Neural cell (in vitro differentiated cells): ENCODE measurements around the gene WDR93. TPM values are rescaled to one million over a fixed set of nuclear protein-coding genes. Genes with fewer than 3 reads are reported as not detected.

Experiments used
- H2AFZ ChIP-seq: fragments of 200-600, 300-800 bp; sonication (generic), shearing (Covaris generic); 2 replicates; pipeline ENCODE4 v1.6.0; 2014; ENCODE audit warnings: low read depth, mild to moderate bottlenecking, antibody characterized with exemption, low read length, moderate library complexity
- H3F3A ChIP-seq: fragments of 200-600 bp; shearing (Covaris generic); 2 replicates; pipeline ENCODE4 v1.6.1; 2016; ENCODE audit warnings: mild to moderate bottlenecking, moderate library complexity, mixed read lengths, antibody characterized with exemption, low read length; ENCODE audit not compliant: insufficient read depth, poor library complexity, severe bottlenecking
- H3K27ac ChIP-seq: fragments of 200-600, 300-800 bp; sonication (generic), shearing (Covaris generic); 2 replicates; pipeline ENCODE4 v1.5.1; 2014; ENCODE audit warnings: mild to moderate bottlenecking, low read length, moderate library complexity
- H3K27me3 ChIP-seq: fragments of 300-800, 200-600 bp; sonication (generic), shearing (Covaris generic); 2 replicates; pipeline ENCODE4 v1.6.0; 2014; ENCODE audit warnings: mild to moderate bottlenecking, low read depth, low read length, moderate library complexity; ENCODE audit not compliant: insufficient read depth
- H3K36me3 ChIP-seq: fragments of 300-800, 200-600 bp; sonication (generic), shearing (Covaris generic); 2 replicates; pipeline ENCODE4 v1.5.1; 2014; ENCODE audit warnings: mild to moderate bottlenecking, antibody characterized with exemption, low read length, moderate library complexity; ENCODE audit not compliant: insufficient read depth
- H3K4me2 ChIP-seq: fragments of 300-800, 200-600 bp; sonication (generic), shearing (Covaris generic); 2 replicates; pipeline ENCODE4 v1.6.0; 2014; ENCODE audit warnings: mild to moderate bottlenecking, low read length
- H3K4me3 ChIP-seq: fragments of 300-800, 200-600 bp; sonication (generic), shearing (Covaris generic); 2 replicates; pipeline ENCODE4 v1.5.1; 2014; ENCODE audit warnings: mild to moderate bottlenecking, low read length, moderate library complexity
- H3K79me2 ChIP-seq: fragments of 200-600 bp; shearing (Covaris generic); replicated peaks from 2 replicates; pipeline ENCODE4 v1.6.0; 2014; ENCODE audit warnings: mild to moderate bottlenecking, low read length, moderate library complexity; ENCODE audit not compliant: insufficient read depth
- H3K9ac ChIP-seq: fragments of 300-800, 200-600 bp; sonication (generic), shearing (Covaris generic); 2 replicates; pipeline ENCODE4 v1.6.1; 2016; ENCODE audit warnings: mild to moderate bottlenecking, low read length, mixed read lengths
- H3K9me2 ChIP-seq: fragments of 200-600 bp; shearing (Covaris generic); 2 replicates; pipeline ENCODE4 v1.6.1; 2016; ENCODE audit warnings: mild to moderate bottlenecking, low read length, mixed read lengths; ENCODE audit not compliant: insufficient read depth
- H3K9me3 ChIP-seq: fragments of 200-600, 300-800 bp; sonication (generic), shearing (Covaris generic); 2 replicates; pipeline ENCODE4 v1.6.1; 2016; ENCODE audit warnings: mild to moderate bottlenecking, mixed run types, low read length, moderate library complexity, mixed read lengths
- H4K20me1 ChIP-seq: fragments of 200-600 bp; shearing (Covaris generic); 2 replicates; pipeline ENCODE4 v1.6.1; 2016; ENCODE audit warnings: mild to moderate bottlenecking, mixed run types; ENCODE audit not compliant: insufficient read depth
- EP300 ChIP-seq: fragments of 450-650 bp; conservative IDR thresholded peaks from 2 replicates; pipeline ENCODE4 v1.6.1; 2014; ENCODE audit warnings: antibody characterized with exemption, mild to moderate bottlenecking, moderate library complexity; ENCODE audit not compliant: poor library complexity, severe bottlenecking
- EZH2 ChIP-seq: fragments of 200-600, 300-800 bp; shearing (Covaris generic), sonication (generic); IDR thresholded peaks from 2 replicates; pipeline ENCODE4 v1.6.1; 2014; ENCODE audit warnings: antibody characterized with exemption, low read length, borderline replicate concordance, mild to moderate bottlenecking; ENCODE audit not compliant: insufficient read depth, poor library complexity, severe bottlenecking
- MXI1 ChIP-seq: fragments of 450-650 bp; conservative IDR thresholded peaks from 2 replicates; pipeline ENCODE4 v1.6.1; 2014; ENCODE audit warnings: antibody characterized with exemption, mild to moderate bottlenecking; ENCODE audit not compliant: poor library complexity, severe bottlenecking
- POLR2AphosphoS5 ChIP-seq: IDR thresholded peaks from 2 replicates; pipeline ENCODE4 v1.6.1; 2012
- RAD21 ChIP-seq: fragments of 450-650 bp; conservative IDR thresholded peaks from 2 replicates; pipeline ENCODE4 v1.6.1; 2014; ENCODE audit warnings: antibody characterized with exemption, mild to moderate bottlenecking, moderate library complexity
- REST ChIP-seq: IDR thresholded peaks from 2 replicates; pipeline ENCODE4 v1.6.1; 2012; ENCODE audit warnings: borderline replicate concordance
- SMC3 ChIP-seq: fragments of 450-650 bp; conservative IDR thresholded peaks from 2 replicates; pipeline ENCODE4 v1.6.1; 2014; ENCODE audit warnings: antibody characterized with exemption, mild to moderate bottlenecking, moderate library complexity; ENCODE audit not compliant: poor library complexity
- TAF1 ChIP-seq: IDR thresholded peaks from 2 replicates; pipeline ENCODE4 v1.6.1; 2012; ENCODE audit warnings: low read depth
- polyA plus RNA-seq: library from polyadenylated mRNA; depleted of rRNA; stranded (reverse); fragments of >200 nt; gene quantifications from 2 replicates; pipeline ENCODE4 v1.2.3, GENCODE V29; 2014
- TF ChIP-seq, protein P1 (sequence below): fragments of 450-650 bp; IDR thresholded peaks from 2 replicates; pipeline ENCODE4 v1.5.1; 2014; ENCODE audit warnings: antibody characterized with exemption, mild to moderate bottlenecking, moderate library complexity; ENCODE audit not compliant: poor library complexity, severe bottlenecking

Gene WDR93
- polyA plus RNA-seq, 1 donor from 2014 or later = 0.41 TPM

DNA sequence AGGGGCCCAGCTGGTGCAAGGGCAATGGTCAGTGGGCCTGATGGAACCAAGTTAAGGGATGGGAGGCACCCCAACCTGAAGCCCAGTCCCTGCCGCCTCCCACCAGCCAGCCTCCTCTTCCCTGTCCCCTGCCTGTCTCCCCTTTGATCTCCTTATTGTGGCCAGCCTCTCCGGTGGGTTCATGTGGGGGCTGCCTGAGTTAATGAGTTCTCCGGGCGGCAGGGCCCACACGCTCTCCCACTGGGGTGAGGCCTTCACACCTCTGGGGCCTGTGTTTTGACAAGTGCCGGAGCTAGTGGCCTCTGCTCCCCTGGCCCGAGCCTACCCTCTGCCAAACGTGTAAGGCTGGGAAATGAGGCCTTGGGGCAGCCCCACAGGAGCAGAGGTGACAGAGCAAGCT lies 67.7 kb downstream of the WDR93 start:
- TF ChIP-seq SMC3 = no peak
- no peak for TF ChIP-seq MXI1
- TF ChIP-seq EZH2 = no peak
- TF ChIP-seq POLR2AphosphoS5 = no peak
- no peak for TF ChIP-seq RAD21
- no peak for TF ChIP-seq TAF1
- TF ChIP-seq EP300 = no peak
- no peak overlapping the region for H3K27ac ChIP-seq
- no peak overlapping the region for H2AFZ ChIP-seq
- H3F3A ChIP-seq = no peaks in the 10 kb centered on the region
- no peaks in the 10 kb centered on the region for H4K20me1 ChIP-seq
- no peaks in the 10 kb centered on the region for H3K27me3 ChIP-seq
- no peak overlapping the region for H3K9ac ChIP-seq
- H3K9me2 ChIP-seq = no peaks in the 10 kb centered on the region
- no peaks in the 10 kb centered on the region for H3K9me3 ChIP-seq
- no peak overlapping the region for H3K4me2 ChIP-seq
- H3K79me2 ChIP-seq = no peaks in the 10 kb centered on the region
- no peaks in the 10 kb centered on the region for H3K36me3 ChIP-seq
- no peak overlapping the region for H3K4me3 ChIP-seq

GRCh38 chr15:89758981-89759380 lies 68.4 kb downstream of the WDR93 start:
- Histone ChIP-seq H3K36me3 (no peaks in the 10 kb centered on the region), H3K4me2 (no peak overlapping the region), H3K27me3 (no peaks in the 10 kb centered on the region), H3K9ac (no peak overlapping the region), H2AFZ (no peak overlapping the region), H3F3A (no peaks in the 10 kb centered on the region), H3K4me3 (no peak overlapping the region), H3K27ac (no peak overlapping the region), H3K9me2 (no peaks in the 10 kb centered on the region), H4K20me1 (no peaks in the 10 kb centered on the region), H3K9me3 (no peaks in the 10 kb centered on the region), H3K79me2 (no peaks in the 10 kb centered on the region)
- TF ChIP-seq REST (no peak), MXI1 (no peak), TAF1 (no peak), SMC3 (no peak), EZH2 (no peak)
- TF ChIP-seq, protein P1, sequence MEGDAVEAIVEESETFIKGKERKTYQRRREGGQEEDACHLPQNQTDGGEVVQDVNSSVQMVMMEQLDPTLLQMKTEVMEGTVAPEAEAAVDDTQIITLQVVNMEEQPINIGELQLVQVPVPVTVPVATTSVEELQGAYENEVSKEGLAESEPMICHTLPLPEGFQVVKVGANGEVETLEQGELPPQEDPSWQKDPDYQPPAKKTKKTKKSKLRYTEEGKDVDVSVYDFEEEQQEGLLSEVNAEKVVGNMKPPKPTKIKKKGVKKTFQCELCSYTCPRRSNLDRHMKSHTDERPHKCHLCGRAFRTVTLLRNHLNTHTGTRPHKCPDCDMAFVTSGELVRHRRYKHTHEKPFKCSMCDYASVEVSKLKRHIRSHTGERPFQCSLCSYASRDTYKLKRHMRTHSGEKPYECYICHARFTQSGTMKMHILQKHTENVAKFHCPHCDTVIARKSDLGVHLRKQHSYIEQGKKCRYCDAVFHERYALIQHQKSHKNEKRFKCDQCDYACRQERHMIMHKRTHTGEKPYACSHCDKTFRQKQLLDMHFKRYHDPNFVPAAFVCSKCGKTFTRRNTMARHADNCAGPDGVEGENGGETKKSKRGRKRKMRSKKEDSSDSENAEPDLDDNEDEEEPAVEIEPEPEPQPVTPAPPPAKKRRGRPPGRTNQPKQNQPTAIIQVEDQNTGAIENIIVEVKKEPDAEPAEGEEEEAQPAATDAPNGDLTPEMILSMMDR = no peak

DNA sequence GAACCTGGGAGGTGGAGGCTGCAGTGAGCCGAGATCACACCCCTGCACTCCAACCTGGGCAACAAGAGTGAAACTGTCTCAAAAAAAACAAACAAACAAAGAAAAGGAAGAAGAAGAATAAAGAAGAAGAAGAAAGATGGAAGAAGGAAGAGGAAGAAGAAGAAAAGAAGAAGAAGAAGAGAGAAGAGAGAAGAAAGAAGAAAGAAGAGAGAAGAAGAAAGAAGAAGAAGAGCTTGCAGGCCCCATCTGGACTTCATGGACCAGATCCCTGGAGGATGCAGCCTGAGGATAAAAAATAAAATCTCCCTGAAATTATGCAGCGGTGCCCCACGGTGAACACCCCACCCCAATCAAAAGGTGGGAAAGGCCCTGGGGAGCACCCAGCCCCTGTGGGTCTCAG lies 69.2 kb downstream of the WDR93 start:
- no peak overlapping the region for H3K4me3 ChIP-seq
- H3K9ac ChIP-seq = no peak overlapping the region
- no peak overlapping the region for H3K27ac ChIP-seq
- H3K9me2 ChIP-seq = no peaks in the 10 kb centered on the region
- H3K9me3 ChIP-seq = no peaks in the 10 kb centered on the region
- no peaks in the 10 kb centered on the region for H3F3A ChIP-seq
- H3K36me3 ChIP-seq = no peaks in the 10 kb centered on the region
- TF ChIP-seq EP300 (no peak), POLR2AphosphoS5 (no peak), RAD21 (no peak), REST (no peak), TAF1 (no peak)
- H3K27me3 ChIP-seq = no peaks in the 10 kb centered on the region
- no peaks in the 10 kb centered on the region for H3K79me2 ChIP-seq
- H4K20me1 ChIP-seq = no peaks in the 10 kb centered on the region
- no peak overlapping the region for H2AFZ ChIP-seq
- no peak overlapping the region for H3K4me2 ChIP-seq
